ENCODE data around the gene POLN.

DNA sequence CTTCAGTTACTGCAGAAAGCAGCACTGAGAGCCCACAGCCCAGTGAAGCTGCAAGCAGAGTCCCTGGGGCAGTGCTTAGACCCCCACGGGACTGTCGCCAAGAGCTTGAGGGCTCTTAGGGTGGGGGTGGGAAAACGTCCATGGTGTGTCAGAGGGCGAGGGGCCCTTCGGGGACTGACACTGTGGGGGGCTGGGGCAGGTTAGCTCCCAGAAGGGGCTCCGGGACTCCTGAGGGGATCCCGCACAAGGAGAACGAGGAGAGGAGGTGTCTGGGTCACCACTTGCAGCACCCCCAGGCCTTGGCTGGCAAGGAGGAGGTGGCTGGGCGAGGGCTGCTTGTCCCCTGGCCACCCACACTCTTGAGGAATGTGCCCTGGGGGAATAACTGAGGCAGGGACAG, 162.0 kb downstream of the POLN start:
- TF ChIP-seq, protein P1, sequence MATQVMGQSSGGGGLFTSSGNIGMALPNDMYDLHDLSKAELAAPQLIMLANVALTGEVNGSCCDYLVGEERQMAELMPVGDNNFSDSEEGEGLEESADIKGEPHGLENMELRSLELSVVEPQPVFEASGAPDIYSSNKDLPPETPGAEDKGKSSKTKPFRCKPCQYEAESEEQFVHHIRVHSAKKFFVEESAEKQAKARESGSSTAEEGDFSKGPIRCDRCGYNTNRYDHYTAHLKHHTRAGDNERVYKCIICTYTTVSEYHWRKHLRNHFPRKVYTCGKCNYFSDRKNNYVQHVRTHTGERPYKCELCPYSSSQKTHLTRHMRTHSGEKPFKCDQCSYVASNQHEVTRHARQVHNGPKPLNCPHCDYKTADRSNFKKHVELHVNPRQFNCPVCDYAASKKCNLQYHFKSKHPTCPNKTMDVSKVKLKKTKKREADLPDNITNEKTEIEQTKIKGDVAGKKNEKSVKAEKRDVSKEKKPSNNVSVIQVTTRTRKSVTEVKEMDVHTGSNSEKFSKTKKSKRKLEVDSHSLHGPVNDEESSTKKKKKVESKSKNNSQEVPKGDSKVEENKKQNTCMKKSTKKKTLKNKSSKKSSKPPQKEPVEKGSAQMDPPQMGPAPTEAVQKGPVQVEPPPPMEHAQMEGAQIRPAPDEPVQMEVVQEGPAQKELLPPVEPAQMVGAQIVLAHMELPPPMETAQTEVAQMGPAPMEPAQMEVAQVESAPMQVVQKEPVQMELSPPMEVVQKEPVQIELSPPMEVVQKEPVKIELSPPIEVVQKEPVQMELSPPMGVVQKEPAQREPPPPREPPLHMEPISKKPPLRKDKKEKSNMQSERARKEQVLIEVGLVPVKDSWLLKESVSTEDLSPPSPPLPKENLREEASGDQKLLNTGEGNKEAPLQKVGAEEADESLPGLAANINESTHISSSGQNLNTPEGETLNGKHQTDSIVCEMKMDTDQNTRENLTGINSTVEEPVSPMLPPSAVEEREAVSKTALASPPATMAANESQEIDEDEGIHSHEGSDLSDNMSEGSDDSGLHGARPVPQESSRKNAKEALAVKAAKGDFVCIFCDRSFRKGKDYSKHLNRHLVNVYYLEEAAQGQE (IDR thresholded peaks at IDR 0.05; ENCODE audit: insufficient read depth in 1 of 2, low read depth in 2 of 2, low read length in 2 of 2) = no peak
- TF ChIP-seq TAF1 (IDR thresholded peaks at IDR 0.05; ENCODE audit: borderline replicate concordance, insufficient read depth, low read length) (no peak), POLR2AphosphoS5 (IDR thresholded peaks at IDR 0.05; ENCODE audit: low read depth, low read length) (no peak), SIN3A (IDR thresholded peaks at IDR 0.05; ENCODE audit: borderline replicate concordance, insufficient read depth, low read length) (no peak)
